Medulla oblongata (tissue), 1 donor: ENCODE results near the gene NRG2.

Experiments
- DNase-seq: peaks from one replicate; pipeline ENCODE4 v3.0.0-alpha.2; 2015; ENCODE audit errors: extremely low spot score

The NRG2 gene

GRCh38 chr5:139946440-139946839 is 96.7 kb downstream of the NRG2 start:
- DNase-seq: no peak

- DNase-seq: peak; percentile 37
Observed at GRCh38 chr5:139946006-139946405, 97.1 kb downstream of the NRG2 start.

GRCh38 chr5:139942243-139942642 is 100.9 kb downstream of the NRG2 start:
- DNase-seq: no peak

GRCh38 chr5:139930406-139930805 is 112.7 kb downstream of the NRG2 start:
- peak; percentile 19 for DNase-seq

- DNase-seq: no peak
Observed at GRCh38 chr5:139926797-139927503, 116.1 kb downstream of the NRG2 start.

GRCh38 chr5:139925650-139926640 is 117.2 kb downstream of the NRG2 start:
- no peak for DNase-seq

- DNase-seq: no peak
Observed at GRCh38 chr5:139925216-139925562, 117.9 kb downstream of the NRG2 start.

- DNase-seq: no peak
Observed at GRCh38 chr5:139924294-139925215, 118.5 kb downstream of the NRG2 start.

- DNase-seq: no peak
Observed at GRCh38 chr5:139919308-139919707, 123.8 kb downstream of the NRG2 start.

GRCh38 chr5:139915834-139916233 is 127.3 kb downstream of the NRG2 start:
- DNase-seq: no peak

- no peak for DNase-seq
Observed at GRCh38 chr5:139915266-139915665, 127.8 kb downstream of the NRG2 start.

GRCh38 chr5:139914218-139914807 is 128.8 kb downstream of the NRG2 start:
- no peak for DNase-seq

GRCh38 chr5:139912804-139913203 is 130.3 kb downstream of the NRG2 start:
- no peak for DNase-seq

GRCh38 chr5:139912158-139912557 is 130.9 kb downstream of the NRG2 start:
- peak; percentile 23 for DNase-seq

GRCh38 chr5:139911425-139912120 is 131.5 kb downstream of the NRG2 start:
- DNase-seq: no peak

- DNase-seq: no peak
Observed at GRCh38 chr5:139910901-139911300, 132.2 kb downstream of the NRG2 start.

GRCh38 chr5:139910036-139910435 is 133.1 kb downstream of the NRG2 start:
- DNase-seq: no peak

- no peak for DNase-seq
Observed at GRCh38 chr5:139908749-139909148, 134.3 kb downstream of the NRG2 start.

GRCh38 chr5:139906661-139907060 is 136.4 kb downstream of the NRG2 start:
- DNase-seq: no peak

GRCh38 chr5:139904816-139905661 is 138.1 kb downstream of the NRG2 start:
- DNase-seq: peak; percentile 37
